GM21381 (cell line): ENCODE measurements around the gene PNPLA8.
A peak's percentile ranks its signal among the peaks of the same experiment; 100 is the strongest.
"Not testable (repeated sequence)": the region's sequence is repeated elsewhere in the genome, so short reads cannot be mapped to it uniquely, and the experiment has no call there.

Experiments
- ATAC-seq: cut with Tn5 transposase; IDR thresholded peaks from one replicate; pipeline ENCODE4 v1.9.1; 2021; ENCODE audit warnings: mild to moderate bottlenecking, moderate library complexity; ENCODE audit not compliant: unreplicated experiment

Gene PNPLA8

GRCh38 chr7:108484137-108484536 is 41.8 kb downstream of the PNPLA8 start:
- no peak for ATAC-seq

- ATAC-seq: no peak
These were observed 45.6 kb downstream of the PNPLA8 start for GRCh38 chr7:108480311-108480710.

GRCh38 chr7:108479751-108480150 is 46.2 kb downstream of the PNPLA8 start:
- ATAC-seq: no peak

GRCh38 chr7:108479118-108479517 is 46.8 kb downstream of the PNPLA8 start:
- no peak for ATAC-seq

- ATAC-seq: no peak
These were observed 57.7 kb downstream of the PNPLA8 start for GRCh38 chr7:108468246-108468645.

DNA sequence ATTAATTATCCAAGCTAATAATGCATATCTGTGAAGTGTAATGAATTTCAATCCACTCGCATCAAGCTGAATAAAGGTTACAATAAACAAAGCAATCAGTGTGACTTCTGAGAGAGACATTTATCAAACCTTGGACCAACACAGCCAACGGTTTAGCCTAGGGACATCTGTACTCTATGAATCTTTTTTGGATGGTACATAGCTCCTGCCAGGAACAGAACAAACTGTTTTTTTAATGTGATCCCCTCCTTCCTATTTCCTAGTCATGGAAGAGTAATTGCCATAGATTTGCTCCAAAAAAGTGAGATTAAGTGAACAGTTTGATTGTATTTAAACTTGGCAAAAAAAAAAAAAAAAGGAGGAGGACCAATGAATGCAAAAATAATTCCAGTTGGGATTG is 58.5 kb downstream of the PNPLA8 start:
- no peak for ATAC-seq

DNA sequence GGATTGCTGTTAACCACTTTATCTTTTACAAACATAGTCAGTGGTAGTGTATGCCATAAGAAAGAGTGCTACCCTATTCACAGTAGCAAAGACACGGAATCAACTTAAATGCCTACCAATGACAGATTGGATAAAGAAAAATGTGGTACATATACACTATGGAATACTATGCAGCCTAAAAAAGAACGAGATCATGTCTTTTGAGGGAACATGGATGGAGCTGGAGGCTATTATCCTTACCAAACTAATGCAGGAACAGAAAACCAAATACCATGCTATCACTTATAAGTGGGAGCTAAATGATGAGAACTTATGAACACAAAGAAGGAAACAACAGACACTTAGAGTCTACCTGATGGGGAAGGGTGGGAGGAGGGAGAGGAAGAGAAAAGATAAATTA is 59.6 kb downstream of the PNPLA8 start:
- ATAC-seq: not testable (repeated sequence)

- no peak for ATAC-seq
These were observed 61.2 kb downstream of the PNPLA8 start for GRCh38 chr7:108464743-108465142.

DNA sequence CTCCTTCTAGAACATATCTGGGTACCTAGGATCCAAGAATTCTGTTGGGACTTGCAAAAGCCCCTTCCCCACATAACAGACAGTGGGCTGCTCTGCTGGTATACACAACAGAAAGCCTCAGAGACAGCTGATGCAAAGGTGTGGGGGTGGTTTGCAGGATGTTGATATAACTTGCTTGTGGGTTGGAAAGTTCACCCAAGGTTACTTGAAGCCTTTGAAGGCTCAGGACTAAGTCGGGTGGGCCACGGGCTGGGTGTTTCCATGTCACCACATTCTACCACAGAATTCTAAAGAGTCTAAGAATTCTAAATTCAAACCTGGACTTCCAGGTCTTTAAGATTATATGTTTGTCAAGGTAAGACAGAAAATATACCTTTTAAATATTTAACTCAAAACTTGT is 62.3 kb downstream of the PNPLA8 start:
- no peak for ATAC-seq

DNA sequence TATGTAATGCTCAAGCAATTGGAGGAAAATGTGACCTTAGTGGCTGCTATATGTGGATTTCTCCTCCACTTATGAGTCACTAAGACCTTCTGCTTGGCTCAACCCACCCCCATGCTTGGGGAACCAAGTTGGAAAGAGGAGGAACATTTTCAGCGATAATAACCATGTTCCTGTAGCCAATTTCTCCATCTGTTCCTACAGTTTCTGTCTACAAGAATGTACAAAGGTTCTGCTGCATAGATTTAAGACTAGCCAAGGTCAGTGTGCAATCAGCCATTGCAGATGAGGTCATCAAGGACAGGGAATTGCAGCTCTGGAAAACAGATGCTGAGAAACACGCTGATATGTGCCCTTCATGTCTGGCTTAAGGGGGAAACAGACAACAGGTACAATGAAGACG is 64.1 kb downstream of the PNPLA8 start:
- no peak for ATAC-seq

DNA sequence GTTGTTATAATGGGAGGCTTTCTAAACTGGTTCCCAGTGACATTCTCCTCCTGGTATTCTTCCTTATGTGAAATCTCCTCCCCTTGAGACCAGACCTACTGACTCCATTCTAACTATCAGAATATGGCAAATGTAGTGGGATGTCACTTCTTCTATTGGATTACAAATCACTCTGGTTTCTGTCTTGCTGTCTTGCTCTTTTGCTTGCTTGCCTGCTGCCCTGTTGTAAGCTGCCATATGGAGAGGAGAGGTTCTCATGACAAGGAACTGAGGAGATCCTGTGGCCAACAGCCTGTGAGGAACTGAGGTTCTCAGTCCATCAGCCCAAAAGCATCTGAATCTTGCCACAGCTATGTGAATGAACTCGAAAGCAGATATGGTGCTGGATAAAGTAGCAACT is 65.0 kb downstream of the PNPLA8 start:
- no peak for ATAC-seq

- ATAC-seq: no peak
These were observed 65.9 kb downstream of the PNPLA8 start for GRCh38 chr7:108459922-108460551.

GRCh38 chr7:108457871-108458270 is 68.1 kb downstream of the PNPLA8 start:
- ATAC-seq: no peak

GRCh38 chr7:108456845-108457540 is 68.9 kb downstream of the PNPLA8 start:
- no peak for ATAC-seq

DNA sequence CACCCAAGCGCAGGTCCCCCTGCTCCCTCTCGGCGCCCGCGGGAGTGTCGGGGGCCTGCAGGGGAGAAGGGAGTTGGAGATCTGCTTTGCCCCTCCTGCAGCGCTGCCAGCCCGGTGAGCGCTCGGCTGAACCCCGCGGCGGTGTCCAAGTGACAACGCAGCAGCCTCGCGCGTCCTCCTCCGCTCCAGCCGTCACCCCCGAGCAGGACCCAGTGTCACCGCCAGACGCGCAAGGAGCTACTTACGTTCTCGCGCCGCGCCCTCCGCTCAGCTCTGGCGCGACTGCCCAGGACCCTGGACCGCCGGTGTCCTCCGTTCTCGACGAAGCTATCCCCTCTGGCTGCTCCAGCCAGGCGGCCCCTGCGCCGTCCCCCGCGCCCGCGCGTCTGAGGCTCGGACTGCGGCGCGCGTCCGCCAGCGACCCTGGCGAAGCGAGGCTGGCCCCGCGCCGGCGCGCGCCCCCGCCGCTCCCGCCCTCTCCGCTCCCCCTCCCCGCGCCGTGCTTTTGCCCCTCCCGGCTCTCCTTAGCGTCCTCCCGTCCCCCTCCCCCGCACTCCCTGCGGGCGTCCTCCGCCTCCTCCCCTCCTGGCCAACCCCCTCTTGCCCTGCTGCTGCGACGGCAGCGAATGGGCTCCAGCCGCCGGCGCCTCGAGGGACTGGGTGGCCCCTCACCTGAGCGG is 69.8 kb downstream of the PNPLA8 start, which contains the start of gene NRCAM:
Gene NRCAM (minus strand): TSS at position 439 of the 680 bp plus-strand sequence. CDS start 216,372 bp downstream, outside the sequence.
- ATAC-seq: peak; percentile 38

DNA sequence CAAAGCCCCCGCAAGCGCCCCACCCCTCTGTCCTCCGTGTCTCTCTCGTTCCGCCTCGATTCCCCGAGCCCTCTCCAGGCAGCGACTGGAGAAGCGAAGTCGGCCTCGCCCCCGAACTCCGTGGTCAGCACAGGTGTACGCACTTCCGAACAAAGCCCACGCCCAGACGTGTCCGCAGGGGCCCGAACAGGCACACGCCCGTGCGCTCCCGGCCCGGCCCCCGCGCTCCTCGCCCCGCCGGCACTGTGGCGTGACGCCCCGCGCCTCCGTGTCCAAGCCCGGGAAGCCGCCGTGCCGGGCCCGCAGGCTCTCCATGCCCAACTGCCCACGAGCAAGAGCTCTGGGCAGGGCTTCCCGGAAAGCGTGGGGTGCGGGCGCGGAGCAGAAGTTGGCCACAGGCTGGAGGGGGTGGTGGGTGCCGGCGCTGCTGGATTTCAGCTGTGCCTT is 70.4 kb downstream of the PNPLA8 start:
- peak; percentile 8 for ATAC-seq

DNA sequence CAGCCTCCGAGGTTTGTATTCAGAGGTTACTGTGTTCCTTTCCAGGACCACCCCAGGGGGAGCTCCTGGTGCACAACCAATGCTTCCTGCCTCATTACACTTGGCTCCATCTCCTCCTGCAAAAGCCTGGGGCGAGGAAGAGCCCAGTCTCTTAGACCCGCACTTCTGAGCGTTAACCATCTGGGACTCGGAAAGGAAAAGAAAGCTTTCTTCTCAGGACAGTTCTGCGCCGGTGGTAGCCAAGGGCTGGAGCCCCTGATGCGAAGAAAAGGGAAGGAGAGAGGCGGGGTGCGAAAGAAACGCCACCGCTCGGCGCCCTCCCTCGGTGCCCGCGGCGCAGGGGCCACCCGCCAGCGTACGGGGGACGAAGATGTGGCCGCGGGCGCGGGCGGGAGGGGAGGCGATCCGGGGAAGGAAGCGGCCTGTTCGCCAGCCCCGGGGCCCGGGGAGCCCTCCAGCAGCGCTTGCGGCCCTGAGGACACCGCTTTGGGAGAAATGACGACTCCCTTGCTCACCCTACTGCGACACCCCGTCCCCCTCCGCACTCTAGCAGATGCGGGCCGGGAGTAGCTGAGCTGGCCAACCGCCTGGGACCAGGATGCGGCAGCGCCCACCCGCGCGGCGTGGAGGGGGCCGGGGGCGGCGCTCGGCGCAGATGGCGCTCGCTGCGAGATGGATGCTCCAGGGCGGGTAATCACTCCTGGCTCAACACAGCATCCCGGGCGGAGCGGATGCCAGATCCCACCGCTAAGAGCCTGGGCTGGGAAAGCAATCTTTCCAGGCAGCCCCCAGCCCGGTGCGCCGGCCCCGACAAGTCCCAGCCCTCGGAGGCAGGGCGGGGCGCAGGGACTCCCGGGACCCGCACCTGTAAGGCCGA is 71.0 kb downstream of the PNPLA8 start:
- no peak for ATAC-seq

DNA sequence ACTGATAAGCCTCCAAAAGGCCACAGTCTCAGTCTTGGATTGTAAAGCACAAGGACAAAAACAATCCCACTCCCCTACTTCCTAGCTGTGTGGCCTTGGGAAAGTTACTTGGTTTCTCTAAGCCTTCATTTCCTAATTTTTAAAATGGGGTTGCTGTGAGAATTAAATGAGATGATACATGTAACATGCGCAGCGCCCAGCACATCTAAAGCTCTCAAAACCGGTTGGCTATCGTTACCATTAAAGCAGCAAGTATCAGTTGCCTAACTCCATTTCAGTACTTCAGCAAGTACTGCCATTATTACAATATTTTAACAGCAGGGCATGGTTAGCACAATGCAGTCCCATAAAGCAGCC is 71.6 kb downstream of the PNPLA8 start:
- no peak for ATAC-seq

DNA sequence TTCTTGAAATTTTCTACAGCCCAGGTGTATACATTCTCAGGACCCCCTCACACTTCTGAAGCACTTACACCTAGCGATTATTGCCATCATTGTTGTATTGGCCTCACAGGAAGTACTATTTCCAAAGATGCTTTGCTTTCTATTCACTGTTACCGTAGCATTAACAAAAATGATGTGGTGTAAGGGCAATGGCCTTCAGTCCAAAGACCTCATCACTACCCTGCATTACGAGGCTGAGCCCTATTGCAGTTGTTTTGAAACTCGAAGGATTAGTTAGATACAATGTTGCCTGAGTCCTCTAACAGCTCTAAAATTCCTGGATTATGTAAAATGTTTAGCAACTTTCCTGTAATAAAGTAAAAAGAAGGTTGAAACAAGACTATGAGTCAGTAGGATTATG is 72.6 kb downstream of the PNPLA8 start:
- no peak for ATAC-seq

- ATAC-seq: peak; percentile 49
These were observed 73.2 kb downstream of the PNPLA8 start for GRCh38 chr7:108452707-108453106.

DNA sequence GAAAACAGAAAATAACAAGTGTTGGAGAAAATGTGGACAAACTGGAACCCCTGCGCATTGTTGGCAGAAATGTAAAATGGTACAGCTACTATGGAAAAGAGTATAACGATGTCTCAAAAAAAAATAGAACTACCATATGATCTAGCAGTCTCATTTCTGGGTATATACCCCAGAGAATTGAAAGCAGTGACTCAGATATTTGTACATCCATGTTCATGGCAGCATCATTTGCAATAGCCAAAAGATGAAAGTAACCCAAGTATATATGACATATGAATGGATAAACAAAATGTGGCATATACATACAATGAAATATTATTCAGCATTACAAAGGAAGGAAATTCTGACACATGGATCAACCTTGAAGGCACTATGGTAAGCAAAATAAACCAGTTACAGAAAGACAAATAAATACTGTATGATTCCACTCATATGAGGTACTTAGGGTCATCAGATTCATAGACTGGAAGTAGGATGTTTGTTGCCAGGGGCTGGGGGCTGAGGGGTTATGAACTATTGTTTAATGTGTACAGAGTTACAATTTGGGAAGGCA is 74.6 kb downstream of the PNPLA8 start:
- ATAC-seq: no peak
